ENCODE data around the gene ABHD13.

Gene ABHD13

GRCh38 chr13:108283110-108283509 is 64.9 kb downstream of the ABHD13 start:
- no peak for DNase-seq
- TF ChIP-seq POLR2A (IDR thresholded peaks at IDR 0.05; ENCODE audit: low read length) (no peak), GATA1 (IDR thresholded peaks at IDR 0.05; ENCODE audit: low read depth, low read length) (no peak)
